Lung (tissue), 12 donors: ENCODE data around the gene PIPOX. TPM values are rescaled to one million over a fixed set of nuclear protein-coding genes. Genes with fewer than 3 reads are reported as not detected.

Experiments
- ATAC-seq: fragments of 200-7000 bp; cut with Tn5 transposase; one replicate; pipeline ENCODE4 v1.9.1; 2020; ENCODE audit warnings: moderate number of reproducible peaks; ENCODE audit not compliant: insufficient read depth, low FRiP score
- DNase-seq, 3 donors: peaks; one replicate each; pipeline ENCODE4 v3.0.0-alpha.2; 2013 to 2017
- H3K27ac ChIP-seq, 2 donors: one replicate each; pipeline ENCODE4 v1.5.1; 2013; ENCODE audit warnings: mild to moderate bottlenecking in 2 of 2, moderate library complexity in 2 of 2, control low read depth in 1 of 2, inconsistent platforms in 1 of 2, low read depth in 1 of 2, low read length in 1 of 2
- H3K27me3 ChIP-seq, 3 donors: one replicate each; pipeline ENCODE4 v1.5.1; 2013; ENCODE audit warnings: low read length in 2 of 3; ENCODE audit not compliant: control insufficient read depth in 3 of 3, insufficient read depth in 3 of 3
- H3K36me3 ChIP-seq, 4 donors: one replicate each; pipeline ENCODE4 v1.5.1; 2013; ENCODE audit warnings: low read length in 4 of 4, mild to moderate bottlenecking in 1 of 4, moderate library complexity in 1 of 4; ENCODE audit not compliant: control insufficient read depth in 4 of 4, insufficient read depth in 4 of 4
- H3K4me1 ChIP-seq, 5 donors: one replicate each; pipeline ENCODE4 v1.5.1; 2013; ENCODE audit warnings: low read length in 5 of 5, mild to moderate bottlenecking in 2 of 5, moderate library complexity in 1 of 5; ENCODE audit not compliant: control insufficient read depth in 5 of 5, insufficient read depth in 5 of 5
- H3K4me3 ChIP-seq: one replicate; pipeline ENCODE4 v1.5.1; 2013; ENCODE audit warnings: mild to moderate bottlenecking, control low read depth, moderate library complexity
- H3K9ac ChIP-seq, 2 donors: one replicate each; pipeline ENCODE4 v1.5.1; 2013; ENCODE audit warnings: low read length in 2 of 2, control low read depth in 1 of 2; ENCODE audit not compliant: insufficient read depth in 1 of 2
- H3K9me3 ChIP-seq, 4 donors: one replicate each; pipeline ENCODE4 v1.5.1; 2013; ENCODE audit warnings: low read length in 3 of 4, mild to moderate bottlenecking in 1 of 4, moderate library complexity in 1 of 4; ENCODE audit not compliant: control insufficient read depth in 4 of 4, insufficient read depth in 3 of 4
- WGBS, 2 donors: extraction: QIAGEN DNeasy Blood & Tissue Kit; methylation state at CpG; one replicate each; pipeline ENCODE4 v1.1.7; 2013; 5-methylcytosine and 5-hydroxymethylcytosine counted together
- polyA plus RNA-seq, 2 donors: library from polyadenylated mRNA; stranded (reverse); fragments of 200-250 nt; gene quantifications; one replicate each; pipeline ENCODE4 v1.2.1, GENCODE V29; 2013
- total RNA-seq, 2 donors: library from RNA; depleted of rRNA in 1 of 2; stranded (reverse); fragments of >200 nt in 1 of 2; gene quantifications; one replicate each; pipeline ENCODE4 v1.2.1, GENCODE V29; 2014 to 2021
- TF ChIP-seq, protein P1 (sequence below): IDR thresholded peaks from 2 replicates; pipeline ENCODE4 v1.5.1; 2012; ENCODE audit warnings: mild to moderate bottlenecking; ENCODE audit errors: control extremely low read depth, extremely low read depth
- donor health status: control.
- donor health status: control.
- donor health status: Bipolar disorder and iron deficiency.
- donor health status: healthy.
- donor health status: DM: yes; HTN: yes; CAD: no.

Gene PIPOX
- total and polyA plus RNA-seq, 4 donors: 0.27 to 1.9 (median 0.91) TPM

DNA sequence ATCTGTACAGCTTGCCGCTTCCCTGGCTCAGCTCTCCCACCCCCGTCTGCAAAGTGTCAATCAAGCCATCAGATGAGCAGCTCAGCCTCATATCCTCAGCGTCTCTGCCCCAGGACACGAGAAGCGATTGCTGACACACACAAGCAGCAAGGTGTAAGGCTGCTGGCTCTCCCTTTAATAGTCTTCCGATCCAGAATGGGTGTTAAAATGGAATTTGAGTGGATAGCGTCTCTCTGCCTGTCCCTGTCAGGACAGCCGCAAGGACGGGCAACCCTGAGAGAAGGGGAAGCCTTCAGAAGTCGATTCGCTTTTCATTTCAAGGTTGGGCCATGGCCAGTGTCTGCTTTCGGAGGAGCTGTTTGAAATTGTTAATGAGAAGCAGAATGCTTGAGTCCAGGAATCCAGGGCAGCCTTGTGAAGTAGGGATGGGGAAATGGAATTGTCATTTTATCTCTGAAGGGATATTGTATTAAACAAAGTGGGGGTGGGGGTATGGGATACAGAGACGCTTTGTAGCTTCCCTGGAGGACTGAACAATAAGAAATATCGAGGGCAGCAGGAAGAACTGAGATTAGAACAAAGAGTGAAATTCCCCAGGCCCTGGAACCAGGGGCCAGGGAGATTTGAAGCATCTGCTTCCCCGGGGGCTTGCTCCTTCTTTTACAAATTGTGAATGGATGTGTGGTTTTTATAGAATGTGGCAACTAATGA, 4.7 kb upstream of the PIPOX start:
- Histone ChIP-seq H3K27ac (no peak overlapping the region), H3K27me3 (peaks cover 0 to 25% (median 7%) of the 10 kb centered on the region in 3 donors)
- 36 to 44% methylated on average over 15 of the region's 15 CpGs for WGBS, 2 donors

DNA sequence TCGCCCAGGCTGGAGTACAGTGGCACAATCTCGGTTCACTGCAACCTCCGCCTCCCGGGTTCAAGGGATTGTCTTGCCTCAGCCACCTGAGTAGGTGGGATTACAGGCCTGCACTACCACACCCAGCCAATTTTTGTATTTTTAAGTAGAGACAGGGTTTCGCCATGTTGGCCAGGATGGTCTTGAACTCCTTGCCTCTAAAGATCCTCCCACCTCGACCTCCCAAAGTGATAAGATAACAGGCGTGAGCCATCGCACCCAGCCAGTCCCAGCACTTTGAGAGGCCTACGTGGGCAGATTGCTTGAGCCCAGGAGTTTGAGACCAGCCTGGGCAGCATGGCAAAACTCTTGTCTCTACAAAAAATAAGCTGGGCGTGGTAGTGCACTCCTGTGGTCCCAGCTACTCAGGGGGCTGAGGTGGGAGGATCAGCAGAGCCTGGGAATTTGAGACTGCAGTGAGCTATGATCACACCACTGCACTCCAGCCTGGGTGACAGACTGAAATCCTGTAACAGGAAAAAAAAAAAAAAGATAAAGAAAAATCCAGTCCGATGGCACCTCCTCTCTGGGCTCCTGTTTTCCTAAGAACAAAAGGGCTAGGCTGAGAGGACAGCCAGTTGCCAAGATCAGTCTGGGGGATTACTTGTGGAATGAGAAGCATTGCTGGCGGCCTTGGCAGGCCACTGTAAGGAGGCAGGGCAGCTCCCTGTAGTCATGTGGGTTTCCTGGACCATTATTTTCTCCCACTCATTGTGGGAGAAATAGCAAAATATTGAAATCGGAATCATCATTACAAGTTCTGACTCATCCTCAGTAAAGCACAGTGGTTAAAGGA, 3.0 kb upstream of the PIPOX start:
- 85 to 94% methylated on average over 13 of the region's 13 CpGs for WGBS, 2 donors

More for the DNA sequence above, 4.7 kb upstream of the PIPOX start:
- Histone ChIP-seq H3K9ac (no peak overlapping the region), H3K36me3 (no peaks in the 10 kb centered on the region), H3K4me3 (no peak overlapping the region), H3K9me3 (peaks cover 0 to 8% (median 2%) of the 10 kb centered on the region in 4 donors), H3K4me1 (peaks cover 0 to 11% (median 6%) of the 10 kb centered on the region in 5 donors)
- ATAC-seq (no peak), DNase-seq (no peak)
- TF ChIP-seq, protein P1, sequence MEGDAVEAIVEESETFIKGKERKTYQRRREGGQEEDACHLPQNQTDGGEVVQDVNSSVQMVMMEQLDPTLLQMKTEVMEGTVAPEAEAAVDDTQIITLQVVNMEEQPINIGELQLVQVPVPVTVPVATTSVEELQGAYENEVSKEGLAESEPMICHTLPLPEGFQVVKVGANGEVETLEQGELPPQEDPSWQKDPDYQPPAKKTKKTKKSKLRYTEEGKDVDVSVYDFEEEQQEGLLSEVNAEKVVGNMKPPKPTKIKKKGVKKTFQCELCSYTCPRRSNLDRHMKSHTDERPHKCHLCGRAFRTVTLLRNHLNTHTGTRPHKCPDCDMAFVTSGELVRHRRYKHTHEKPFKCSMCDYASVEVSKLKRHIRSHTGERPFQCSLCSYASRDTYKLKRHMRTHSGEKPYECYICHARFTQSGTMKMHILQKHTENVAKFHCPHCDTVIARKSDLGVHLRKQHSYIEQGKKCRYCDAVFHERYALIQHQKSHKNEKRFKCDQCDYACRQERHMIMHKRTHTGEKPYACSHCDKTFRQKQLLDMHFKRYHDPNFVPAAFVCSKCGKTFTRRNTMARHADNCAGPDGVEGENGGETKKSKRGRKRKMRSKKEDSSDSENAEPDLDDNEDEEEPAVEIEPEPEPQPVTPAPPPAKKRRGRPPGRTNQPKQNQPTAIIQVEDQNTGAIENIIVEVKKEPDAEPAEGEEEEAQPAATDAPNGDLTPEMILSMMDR: no peak

DNA sequence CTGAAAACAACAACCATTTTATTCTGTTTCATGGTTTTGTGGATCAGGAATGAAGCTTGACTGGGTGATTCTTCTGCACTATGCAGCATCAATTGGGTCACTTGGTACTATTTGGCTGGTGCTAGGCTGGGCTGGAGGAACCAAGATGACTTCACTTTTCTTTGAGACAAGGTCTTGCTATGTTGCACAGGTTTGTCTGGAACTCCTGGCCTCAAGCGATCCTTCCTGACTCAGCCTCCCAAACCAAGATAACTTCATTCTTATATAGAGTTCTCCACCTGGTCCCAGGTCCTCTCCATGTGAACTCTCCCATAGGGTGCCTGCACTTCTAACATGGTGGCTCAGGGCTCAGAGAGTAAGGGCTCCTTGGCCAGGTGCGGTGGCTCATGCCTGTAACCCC, 1.9 kb upstream of the PIPOX start:
- TF ChIP-seq, protein P1: no peak
- 96 to 99% methylated on average over 2 of the region's 2 CpGs for WGBS, 2 donors

More for the DNA sequence above, 3.0 kb upstream of the PIPOX start:
- H3K9me3 ChIP-seq: peaks cover 0 to 2% (median under 1%) of the 10 kb centered on the region in 4 donors
- H3K4me3 ChIP-seq: no peak overlapping the region
- H3K36me3 ChIP-seq: no peaks in the 10 kb centered on the region
- H3K9ac ChIP-seq: no peak overlapping the region
- peaks cover 0 to 25% (median 3%) of the 10 kb centered on the region in 3 donors for H3K27me3 ChIP-seq
- no peak for ATAC-seq
- H3K27ac ChIP-seq: no peak overlapping the region
- TF ChIP-seq, protein P1: no peak
- DNase-seq: peak in 2 of 3 donors; percentile 26 to 40
- H3K4me1 ChIP-seq: peaks cover 0 to 12% (median 6%) of the 10 kb centered on the region in 5 donors

More for the DNA sequence above, 1.9 kb upstream of the PIPOX start:
- Histone ChIP-seq H3K9me3 (no peaks in the 10 kb centered on the region), H3K27me3 (peaks cover 0 to 19% (median 3%) of the 10 kb centered on the region in 3 donors), H3K27ac (no peak overlapping the region), H3K4me3 (no peak overlapping the region), H3K4me1 (peaks cover 0 to 12% (median 6%) of the 10 kb centered on the region in 5 donors), H3K9ac (no peak overlapping the region), H3K36me3 (no peaks in the 10 kb centered on the region)
- no peak for DNase-seq
- ATAC-seq: no peak
